Measurements from ENCODE around the gene TRDMT1. TPM values are rescaled to one million over a fixed set of nuclear protein-coding genes. Genes with fewer than 3 reads are reported as not detected.
A peak's percentile ranks its signal among the peaks of the same experiment; 100 is the strongest.

Gene TRDMT1
- total RNA-seq, 1 donor from 2014 or later: 9.0 TPM

GRCh38 chr10:17200001-17200911 lies 1.2 kb downstream of the TRDMT1 start:
- H3K4me1 Mint-ChIP-seq (ENCODE audit: unreplicated experiment): peaks cover 58% of the 10 kb centered on the region

GRCh38 chr10:17199351-17199804 lies 2.1 kb downstream of the TRDMT1 start:
- Mint-ChIP-seq H3K9me3 (peaks cover 4% of the 10 kb centered on the region), H3K27ac (peak overlapping the region; percentile 87)
- no peak for DNase-seq (ENCODE audit: extremely low spot score, unreplicated experiment)

More at GRCh38 chr10:17200001-17200911, 1.2 kb downstream of the TRDMT1 start:
- Mint-ChIP-seq H3K4me3 (peak overlapping the region; percentile 90), H3K36me3 (no peaks in the 10 kb centered on the region), H3K9me3 (peaks cover 4% of the 10 kb centered on the region), H3K27ac (peak overlapping the region; percentile 91), H3K27me3 (no peaks in the 10 kb centered on the region)
- no peak for DNase-seq (ENCODE audit: extremely low spot score, unreplicated experiment)
- TF ChIP-seq, protein P1, sequence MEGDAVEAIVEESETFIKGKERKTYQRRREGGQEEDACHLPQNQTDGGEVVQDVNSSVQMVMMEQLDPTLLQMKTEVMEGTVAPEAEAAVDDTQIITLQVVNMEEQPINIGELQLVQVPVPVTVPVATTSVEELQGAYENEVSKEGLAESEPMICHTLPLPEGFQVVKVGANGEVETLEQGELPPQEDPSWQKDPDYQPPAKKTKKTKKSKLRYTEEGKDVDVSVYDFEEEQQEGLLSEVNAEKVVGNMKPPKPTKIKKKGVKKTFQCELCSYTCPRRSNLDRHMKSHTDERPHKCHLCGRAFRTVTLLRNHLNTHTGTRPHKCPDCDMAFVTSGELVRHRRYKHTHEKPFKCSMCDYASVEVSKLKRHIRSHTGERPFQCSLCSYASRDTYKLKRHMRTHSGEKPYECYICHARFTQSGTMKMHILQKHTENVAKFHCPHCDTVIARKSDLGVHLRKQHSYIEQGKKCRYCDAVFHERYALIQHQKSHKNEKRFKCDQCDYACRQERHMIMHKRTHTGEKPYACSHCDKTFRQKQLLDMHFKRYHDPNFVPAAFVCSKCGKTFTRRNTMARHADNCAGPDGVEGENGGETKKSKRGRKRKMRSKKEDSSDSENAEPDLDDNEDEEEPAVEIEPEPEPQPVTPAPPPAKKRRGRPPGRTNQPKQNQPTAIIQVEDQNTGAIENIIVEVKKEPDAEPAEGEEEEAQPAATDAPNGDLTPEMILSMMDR (conservative IDR thresholded peaks at IDR 0.05): no peak

DNA sequence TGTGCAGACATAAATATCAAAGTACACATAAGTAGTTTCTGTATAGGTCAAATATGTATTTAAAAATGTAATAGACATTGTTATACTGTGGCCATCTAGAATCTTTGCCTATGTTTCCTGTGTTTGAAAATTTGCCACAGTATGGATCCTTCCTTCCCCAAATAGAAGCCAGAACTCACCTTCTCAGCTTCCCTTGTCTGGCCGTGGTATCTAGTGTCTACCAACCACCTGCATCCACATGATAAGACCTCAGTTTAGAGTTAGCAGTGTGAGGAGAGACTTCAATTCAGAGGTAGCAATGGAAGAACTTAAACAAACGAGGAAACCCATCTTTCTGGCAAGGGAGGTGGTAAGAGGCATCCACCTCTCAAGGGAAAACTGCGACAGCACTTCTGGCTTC lies 4.9 kb downstream of the TRDMT1 start:
- TF ChIP-seq, protein P1 (conservative IDR thresholded peaks at IDR 0.05): no peak
- Mint-ChIP-seq H3K27ac (no peak overlapping the region), H3K4me1 (ENCODE audit: unreplicated experiment) (peaks cover 37% of the 10 kb centered on the region), H3K9me3 (peaks cover 12% of the 10 kb centered on the region), H3K36me3 (peaks cover 6% of the 10 kb centered on the region), H3K4me3 (no peak overlapping the region), H3K27me3 (no peaks in the 10 kb centered on the region)
- DNase-seq (ENCODE audit: extremely low spot score, unreplicated experiment): no peak

More at GRCh38 chr10:17199351-17199804, 2.1 kb downstream of the TRDMT1 start:
- Mint-ChIP-seq H3K36me3 (peaks cover under 1% of the 10 kb centered on the region), H3K4me3 (peak overlapping the region; percentile 90), H3K27me3 (no peaks in the 10 kb centered on the region), H3K4me1 (ENCODE audit: unreplicated experiment) (peaks cover 56% of the 10 kb centered on the region)
- TF ChIP-seq, protein P1 (conservative IDR thresholded peaks at IDR 0.05): no peak

DNA sequence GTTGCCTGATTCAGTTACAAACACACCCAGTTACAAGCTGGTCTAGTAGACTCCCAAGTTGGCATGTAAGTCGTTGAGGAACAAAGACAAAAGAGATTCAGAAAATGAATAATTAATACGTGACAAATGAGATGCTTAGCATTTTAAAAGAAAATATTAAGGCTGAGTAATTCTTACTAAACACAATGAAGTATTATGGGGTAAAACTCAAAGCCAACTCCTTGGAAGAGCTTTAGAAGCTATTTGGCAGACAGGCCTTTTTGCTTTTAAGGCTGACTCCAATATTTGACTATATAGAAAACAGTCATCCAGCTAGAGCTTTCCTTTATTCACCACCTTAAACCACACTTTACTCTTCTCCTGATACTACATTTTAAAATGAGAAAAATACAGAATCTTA lies 5.4 kb downstream of the TRDMT1 start:
- Mint-ChIP-seq H3K27me3 (no peaks in the 10 kb centered on the region), H3K9me3 (peaks cover 12% of the 10 kb centered on the region), H3K27ac (no peak overlapping the region), H3K4me3 (no peak overlapping the region), H3K4me1 (ENCODE audit: unreplicated experiment) (peaks cover 34% of the 10 kb centered on the region), H3K36me3 (peaks cover 6% of the 10 kb centered on the region)
- TF ChIP-seq, protein P1 (conservative IDR thresholded peaks at IDR 0.05): no peak
- no peak for DNase-seq (ENCODE audit: extremely low spot score, unreplicated experiment)

DNA sequence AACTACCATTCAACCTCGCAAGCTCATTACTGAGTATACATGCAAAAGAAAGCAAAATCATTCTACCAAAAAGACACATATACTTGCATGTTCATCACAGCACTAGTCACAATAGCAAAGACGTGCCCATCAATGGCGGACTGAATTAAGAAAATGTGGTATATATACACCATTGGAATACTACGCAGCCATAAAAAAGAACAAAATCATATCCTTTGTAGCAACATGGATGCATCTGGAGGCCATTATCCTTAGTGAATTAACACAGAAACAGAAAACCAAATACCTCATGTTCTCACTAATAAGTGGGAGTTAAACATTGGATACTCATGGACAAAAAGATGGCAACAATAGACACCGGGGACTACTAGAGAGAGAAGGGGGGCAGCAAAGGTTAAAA lies 6.4 kb downstream of the TRDMT1 start:
- peaks cover 12% of the 10 kb centered on the region for H3K9me3 Mint-ChIP-seq
- H3K27me3 Mint-ChIP-seq: no peaks in the 10 kb centered on the region
- peaks cover 30% of the 10 kb centered on the region for H3K4me1 Mint-ChIP-seq (ENCODE audit: unreplicated experiment)
- H3K27ac Mint-ChIP-seq: no peak overlapping the region
- TF ChIP-seq, protein P1 (conservative IDR thresholded peaks at IDR 0.05): no peak
- peaks cover 6% of the 10 kb centered on the region for H3K36me3 Mint-ChIP-seq
- no peak overlapping the region for H3K4me3 Mint-ChIP-seq
- no peak for DNase-seq (ENCODE audit: extremely low spot score, unreplicated experiment)
